Erythroblast (primary cell): ENCODE results near the gene MEA1.

Experiments used
- GATA1 ChIP-seq: IDR thresholded peaks from 2 replicates; pipeline ENCODE4 v1.6.1; 2011; ENCODE audit warnings: low read depth, mild to moderate bottlenecking, control low read depth, low read length, moderate library complexity
- POLR2A ChIP-seq: IDR thresholded peaks from 2 replicates; pipeline ENCODE4 v1.6.1; 2011; ENCODE audit warnings: mild to moderate bottlenecking, low read length

DNA sequence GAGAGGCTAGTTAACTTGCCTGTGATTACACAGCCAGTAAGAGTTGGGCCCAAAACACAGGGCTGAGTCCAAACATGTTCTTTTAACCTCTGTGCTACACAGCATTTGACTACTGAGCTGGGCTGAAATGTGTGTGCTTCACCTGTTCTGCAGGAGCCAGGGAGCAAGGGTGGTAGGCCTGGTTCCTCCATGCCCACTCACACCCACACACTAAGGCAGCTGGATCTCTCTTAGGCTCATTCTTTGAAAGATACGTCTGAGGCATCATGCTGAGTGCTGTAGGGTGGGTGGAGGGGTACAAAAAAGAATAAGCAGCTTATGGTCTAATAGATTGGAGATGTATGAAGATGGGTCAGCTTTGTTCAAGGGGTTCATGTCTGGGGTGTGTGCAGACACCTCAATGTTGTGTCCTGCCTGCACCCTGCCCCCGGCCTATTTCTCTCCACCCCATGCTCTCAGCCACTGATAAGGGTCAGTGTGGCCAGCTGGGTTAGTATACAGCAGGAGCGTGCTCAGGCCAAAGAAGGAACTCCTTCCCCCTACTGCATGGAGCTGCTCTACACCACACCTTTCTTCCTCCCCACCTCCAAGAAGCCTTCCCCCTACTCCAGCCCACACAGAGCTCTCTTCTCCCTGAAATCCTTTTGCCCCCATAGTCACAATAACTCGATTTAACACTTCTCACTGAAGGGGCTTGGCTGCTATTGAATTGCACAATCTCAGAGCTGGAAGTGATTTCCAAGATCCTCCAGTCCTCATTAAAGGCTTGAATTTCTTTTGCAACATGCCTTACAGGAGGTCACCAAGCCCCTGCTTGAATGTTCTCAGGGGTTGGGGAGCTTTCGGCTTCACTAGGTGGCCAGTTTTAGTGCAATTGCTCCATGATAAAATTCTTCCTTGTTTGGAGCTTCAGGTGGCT lies 26.0 kb downstream of the MEA1 start:
- no peak for TF ChIP-seq POLR2A
- no peak for TF ChIP-seq GATA1
